Mucosa of rectum (tissue), 2 donors: ENCODE results near the gene NDUFS4.
"Not testable (repeated sequence)": the region's sequence is repeated elsewhere in the genome, so short reads cannot be mapped to it uniquely, and the experiment has no call there.

ENCODE experiments used
- H3K27ac ChIP-seq, 2 donors: one replicate each; pipeline ENCODE4 v1.7.0; 2013; ENCODE audit warnings: inconsistent platforms in 2 of 2, low read depth in 2 of 2, low read length in 2 of 2
- H3K27me3 ChIP-seq, 2 donors: one replicate each; pipeline ENCODE4 v1.7.0; 2013; ENCODE audit warnings: low read length in 2 of 2; ENCODE audit not compliant: control insufficient read depth in 2 of 2, insufficient read depth in 2 of 2
- H3K36me3 ChIP-seq, 2 donors: one replicate each; pipeline ENCODE4 v1.7.0; 2013; ENCODE audit warnings: low read length in 2 of 2; ENCODE audit not compliant: control insufficient read depth in 2 of 2, insufficient read depth in 2 of 2
- H3K4me1 ChIP-seq, 2 donors: one replicate each; pipeline ENCODE4 v1.7.0; 2013; ENCODE audit warnings: low read length in 2 of 2, mild to moderate bottlenecking in 1 of 2; ENCODE audit not compliant: control insufficient read depth in 2 of 2, insufficient read depth in 2 of 2
- H3K4me3 ChIP-seq, 2 donors: one replicate each; pipeline ENCODE4 v1.7.0; 2013; ENCODE audit warnings: low read length in 2 of 2
- H3K9ac ChIP-seq, 2 donors: one replicate each; pipeline ENCODE4 v1.7.0; 2013; ENCODE audit warnings: low read length in 2 of 2, low read depth in 1 of 2, mild to moderate bottlenecking in 1 of 2
- H3K9me3 ChIP-seq, 2 donors: one replicate each; pipeline ENCODE4 v1.7.0; 2013; ENCODE audit warnings: low read length in 2 of 2; ENCODE audit not compliant: control insufficient read depth in 2 of 2
- donor health status: healthy.
- donor health status: Normal muscosa, but diverticular disease.

Gene NDUFS4

DNA sequence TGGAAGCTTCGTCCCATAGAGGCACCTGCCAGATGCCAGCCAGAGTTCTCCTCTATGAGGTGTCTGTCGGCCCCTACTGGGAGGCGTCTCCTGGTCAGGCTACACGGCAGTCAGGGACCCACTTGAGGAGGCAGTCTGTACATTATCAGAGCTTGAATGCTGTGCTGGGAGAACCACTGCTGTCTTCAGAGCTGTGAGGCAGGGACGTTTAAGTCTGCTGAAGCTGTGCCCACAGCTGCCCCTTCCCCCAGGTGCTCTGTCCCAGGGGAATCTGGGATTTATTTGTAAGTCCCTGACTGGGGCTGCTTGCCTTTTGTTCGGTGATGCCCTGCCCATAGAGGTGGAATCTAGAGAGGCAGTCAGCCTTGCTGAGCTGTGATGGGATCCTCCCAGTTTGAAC is 70.8 kb downstream of the NDUFS4 start:
- H3K4me3 ChIP-seq: no peak overlapping the region
- H3K36me3 ChIP-seq: peaks cover 0 to 10% of the 10 kb centered on the region in 2 donors
- no peak overlapping the region for H3K27ac ChIP-seq
- H3K27me3 ChIP-seq: no peaks in the 10 kb centered on the region
- no peak overlapping the region for H3K9ac ChIP-seq
- no peaks in the 10 kb centered on the region for H3K9me3 ChIP-seq
- no peaks in the 10 kb centered on the region for H3K4me1 ChIP-seq

DNA sequence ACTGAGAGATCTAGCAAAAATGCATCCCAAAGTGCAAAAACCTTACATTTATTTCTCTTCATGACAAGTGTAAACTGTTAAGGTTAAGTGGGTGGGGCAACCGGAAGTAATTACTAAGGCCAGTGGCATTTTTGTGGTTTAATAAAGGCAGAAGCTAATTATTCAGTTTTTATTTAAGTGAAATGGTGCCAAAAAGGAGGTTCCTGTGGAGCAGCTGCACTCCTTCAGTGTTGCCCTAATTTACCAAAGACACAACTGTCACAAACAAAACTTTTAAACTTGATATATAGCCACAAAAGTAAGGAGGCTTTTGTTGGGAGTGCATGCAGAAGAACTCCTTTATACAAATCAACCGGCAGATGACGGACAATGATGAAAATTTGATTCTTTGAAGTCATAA is 81.6 kb downstream of the NDUFS4 start:
- H3K4me1 ChIP-seq: no peaks in the 10 kb centered on the region
- no peak overlapping the region for H3K27ac ChIP-seq
- H3K27me3 ChIP-seq: no peaks in the 10 kb centered on the region
- H3K9ac ChIP-seq: no peak overlapping the region
- H3K36me3 ChIP-seq: peaks cover under 1 to 5% of the 10 kb centered on the region in 2 donors
- no peaks in the 10 kb centered on the region for H3K9me3 ChIP-seq
- no peak overlapping the region for H3K4me3 ChIP-seq

GRCh38 chr5:53643445-53643844 is 83.0 kb downstream of the NDUFS4 start:
- Histone ChIP-seq H3K4me1 (no peaks in the 10 kb centered on the region), H3K27ac (no peak overlapping the region), H3K4me3 (no peak overlapping the region), H3K36me3 (peaks cover 0 to 5% of the 10 kb centered on the region in 2 donors), H3K9me3 (no peaks in the 10 kb centered on the region), H3K27me3 (no peaks in the 10 kb centered on the region), H3K9ac (no peak overlapping the region)

GRCh38 chr5:53645078-53645477 is 84.6 kb downstream of the NDUFS4 start:
- H3K27ac ChIP-seq: no peak overlapping the region
- no peaks in the 10 kb centered on the region for H3K27me3 ChIP-seq
- no peaks in the 10 kb centered on the region for H3K9me3 ChIP-seq
- no peaks in the 10 kb centered on the region for H3K4me1 ChIP-seq
- no peak overlapping the region for H3K9ac ChIP-seq
- H3K4me3 ChIP-seq: no peak overlapping the region
- H3K36me3 ChIP-seq: peaks cover 0 to 10% of the 10 kb centered on the region in 2 donors

- Histone ChIP-seq H3K27me3 (no peaks in the 10 kb centered on the region), H3K9me3 (no peaks in the 10 kb centered on the region), H3K4me3 (no peak overlapping the region)
Measured at GRCh38 chr5:53649352-53649751, 88.9 kb downstream of the NDUFS4 start.

GRCh38 chr5:53660573-53660972 is 100.1 kb downstream of the NDUFS4 start:
- H3K4me1 ChIP-seq, H3K9ac ChIP-seq, H3K4me3 ChIP-seq, H3K9me3 ChIP-seq, H3K36me3 ChIP-seq, H3K27ac ChIP-seq, H3K27me3 ChIP-seq: not testable (repeated sequence)

More at GRCh38 chr5:53649352-53649751, 88.9 kb downstream of the NDUFS4 start:
- Histone ChIP-seq H3K36me3 (peaks cover 0 to 13% of the 10 kb centered on the region in 2 donors), H3K27ac (no peak overlapping the region), H3K9ac (no peak overlapping the region), H3K4me1 (no peaks in the 10 kb centered on the region)

- not testable (repeated sequence) for H3K36me3 ChIP-seq, H3K27ac ChIP-seq, H3K27me3 ChIP-seq, H3K9ac ChIP-seq, H3K9me3 ChIP-seq, H3K4me3 ChIP-seq, H3K4me1 ChIP-seq
Measured at GRCh38 chr5:53665313-53665712, 104.9 kb downstream of the NDUFS4 start.

DNA sequence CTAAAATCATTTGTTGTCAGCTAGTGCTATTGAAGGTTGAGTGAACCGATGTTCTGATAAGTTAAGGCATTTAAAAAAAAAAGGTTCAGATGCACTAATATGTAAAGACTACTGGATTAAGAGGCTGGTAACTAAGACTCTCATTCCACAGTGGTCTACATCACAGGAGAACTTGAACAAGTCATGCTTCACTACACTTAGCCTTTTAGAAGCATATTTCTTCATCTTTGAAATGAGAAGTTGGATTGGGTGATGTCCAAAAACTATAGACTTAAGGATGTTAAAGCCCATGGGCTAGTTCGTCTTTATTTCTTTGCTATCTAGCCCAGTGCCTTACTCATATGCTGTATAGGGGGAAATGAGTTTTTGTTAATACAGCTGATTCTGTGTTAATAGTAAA is 107.2 kb downstream of the NDUFS4 start:
- peaks cover 0 to 4% of the 10 kb centered on the region in 2 donors for H3K36me3 ChIP-seq
- no peak overlapping the region for H3K9ac ChIP-seq

GRCh38 chr5:53671447-53671846 is 111.0 kb downstream of the NDUFS4 start:
- Histone ChIP-seq H3K4me3 (no peak overlapping the region), H3K9ac (no peak overlapping the region), H3K27me3 (no peaks in the 10 kb centered on the region), H3K9me3 (no peaks in the 10 kb centered on the region), H3K36me3 (peaks cover 0 to 1% of the 10 kb centered on the region in 2 donors), H3K4me1 (no peaks in the 10 kb centered on the region), H3K27ac (no peak overlapping the region)

More for the DNA sequence above, 107.2 kb downstream of the NDUFS4 start:
- no peak overlapping the region for H3K4me3 ChIP-seq
- no peaks in the 10 kb centered on the region for H3K4me1 ChIP-seq
- H3K27ac ChIP-seq: no peak overlapping the region
- H3K9me3 ChIP-seq: no peaks in the 10 kb centered on the region
- no peaks in the 10 kb centered on the region for H3K27me3 ChIP-seq

DNA sequence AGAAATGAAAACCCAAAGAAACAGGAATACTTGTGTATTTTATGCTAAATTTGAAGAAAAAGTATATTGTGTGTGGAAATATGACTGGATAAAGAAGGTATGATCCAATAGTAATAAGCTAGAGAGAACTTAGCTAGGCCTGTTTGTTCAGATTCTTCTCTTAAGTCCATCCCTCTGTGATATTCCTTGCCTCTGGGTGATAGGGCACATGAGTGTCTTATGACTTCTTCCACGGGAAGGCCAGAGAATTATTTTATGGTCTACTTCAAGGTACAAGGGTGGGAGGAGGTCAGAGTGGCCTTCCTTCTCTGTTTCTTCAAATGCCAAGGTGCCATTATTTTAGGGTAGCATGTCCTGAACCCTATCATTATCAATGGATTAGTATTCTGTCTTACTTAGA is 113.7 kb downstream of the NDUFS4 start:
- Histone ChIP-seq H3K4me1 (no peaks in the 10 kb centered on the region), H3K36me3 (no peaks in the 10 kb centered on the region), H3K4me3 (no peak overlapping the region)

GRCh38 chr5:53677632-53678031 is 117.2 kb downstream of the NDUFS4 start:
- no peak overlapping the region for H3K27ac ChIP-seq
- no peaks in the 10 kb centered on the region for H3K27me3 ChIP-seq
- no peak overlapping the region for H3K4me3 ChIP-seq
- H3K9me3 ChIP-seq: no peaks in the 10 kb centered on the region
- H3K9ac ChIP-seq: no peak overlapping the region
- H3K36me3 ChIP-seq: no peaks in the 10 kb centered on the region
- H3K4me1 ChIP-seq: no peaks in the 10 kb centered on the region

More for the DNA sequence above, 113.7 kb downstream of the NDUFS4 start:
- Histone ChIP-seq H3K27me3 (no peaks in the 10 kb centered on the region), H3K27ac (no peak overlapping the region), H3K9me3 (no peaks in the 10 kb centered on the region), H3K9ac (no peak overlapping the region)
